Endothelial cell of umbilical vein (primary cell): ENCODE results near the gene NUDT15. TPM values are rescaled to one million over a fixed set of nuclear protein-coding genes. Genes with fewer than 3 reads are reported as not detected.

Source experiments
- BruUV-seq: library from RNA; stranded (reverse); fragments of 400-500 nt; replicated peaks from 2 replicates; lab custom pipeline; 2021; lab: Mats Ljungman, UMichigan
- CTCF ChIA-PET: fragments of 300-600, 350-600 bp; sonication (Branson Sonifier 250); formaldehyde crosslinking; loops from one replicate; lab custom pipeline; 2021; ENCODE audit warnings: antibody characterized with exemption, inconsistent platforms; lab: Charles Lee
- POLR2A ChIA-PET: fragments of 300-600, 350-600 bp; sonication (Branson Sonifier 250); formaldehyde crosslinking; loops from one replicate; lab custom pipeline; 2021; ENCODE audit warnings: antibody characterized with exemption, inconsistent platforms; lab: Charles Lee
- DNase-seq: peaks from one replicate; pipeline ENCODE4 v3.0.0-alpha.2; 2011; ENCODE audit warnings: low read depth, low spot score
- FAIRE-seq: peaks from 2 replicates; lab custom pipeline; 2011; peaks lifted over from hg19 to GRCh38; lab: Jason Lieb, UNC
- H2AFZ ChIP-seq: 2 replicates; pipeline ENCODE4 v1.6.0; 2012; ENCODE audit warnings: low read depth, low read length, control low read depth, inconsistent platforms
- H3K27ac ChIP-seq: 2 replicates; pipeline ENCODE4 v1.5.1; 2011; ENCODE audit warnings: low read depth, mild to moderate bottlenecking, control low read depth, low read length, moderate library complexity; ENCODE audit not compliant: insufficient read depth
- H3K27me3 ChIP-seq, 2 experiments: 2 replicates each; pipeline versions ENCODE4 v1.6.0 to v1.6.1; 2011; ENCODE audit warnings: low read length in 2 of 2, mixed read lengths in 1 of 2; ENCODE audit not compliant: control insufficient read depth in 2 of 2, insufficient read depth in 2 of 2
- H3K36me3 ChIP-seq, 2 experiments: 2 replicates in 1 of 2; 3 replicates in 1 of 2; pipeline ENCODE4 v1.5.1; 2011; ENCODE audit warnings: low read length in 2 of 2, mild to moderate bottlenecking in 1 of 2, moderate library complexity in 1 of 2; ENCODE audit not compliant: control insufficient read depth in 2 of 2, insufficient read depth in 2 of 2; ENCODE audit errors: extremely low read depth in 1 of 2
- H3K4me1 ChIP-seq: 3 replicates; pipeline ENCODE4 v1.5.1; 2011; ENCODE audit warnings: mild to moderate bottlenecking, low read length; ENCODE audit not compliant: control insufficient read depth, insufficient read depth; ENCODE audit errors: extremely low read depth
- H3K4me2 ChIP-seq: 2 replicates; pipeline ENCODE4 v1.6.1; 2011; ENCODE audit warnings: low read length, control low read depth, mixed read lengths; ENCODE audit not compliant: insufficient read depth
- H3K4me3 ChIP-seq, 3 experiments: fragments of 200-600 bp in 1 of 3; sonication (generic), shearing (Covaris generic) in 1 of 3; replicated peaks in 1 of 3; 2 replicates each; pipeline ENCODE4 v1.5.1; 2011 to 2016; ENCODE audit warnings: control low read depth in 3 of 3, low read length in 3 of 3, mild to moderate bottlenecking in 2 of 3, inconsistent platforms in 1 of 3, low read depth in 1 of 3, moderate library complexity in 1 of 3; ENCODE audit not compliant: insufficient read depth in 1 of 3
- H3K79me2 ChIP-seq: 2 replicates; pipeline ENCODE4 v1.6.0; 2012; ENCODE audit warnings: low read length, inconsistent platforms; ENCODE audit not compliant: control insufficient read depth, insufficient read depth
- H3K9ac ChIP-seq: replicated peaks from 2 replicates; pipeline ENCODE3; 2011; ENCODE audit warnings: low read length, control low read depth; ENCODE audit not compliant: insufficient read depth; ENCODE audit errors: extremely low read depth
- H3K9me1 ChIP-seq: replicated peaks from 3 replicates; pipeline ENCODE4 v1.6.0; 2011; ENCODE audit warnings: mild to moderate bottlenecking, low read length; ENCODE audit not compliant: control insufficient read depth, insufficient read depth; ENCODE audit errors: extremely low read depth
- H3K9me3 ChIP-seq: replicated peaks from 2 replicates; pipeline ENCODE4 v1.5.1; 2012; ENCODE audit warnings: low read length, inconsistent platforms; ENCODE audit not compliant: control insufficient read depth, insufficient read depth
- H4K20me1 ChIP-seq: replicated peaks from 2 replicates; pipeline ENCODE3; 2011; ENCODE audit warnings: mild to moderate bottlenecking, low read length; ENCODE audit not compliant: control insufficient read depth, insufficient read depth; ENCODE audit errors: extremely low read depth
- CTCF ChIP-seq, 2 donors: IDR thresholded peaks; 1 replicate in 1 of 2; 2 replicates in 1 of 2; pipeline ENCODE4 v1.5.1; 2011; ENCODE audit warnings: low read length in 2 of 2, mild to moderate bottlenecking in 2 of 2, moderate library complexity in 2 of 2, control low read depth in 1 of 2, inconsistent platforms in 1 of 2, low read depth in 1 of 2; ENCODE audit not compliant: insufficient read depth in 1 of 2; ENCODE audit errors: extremely low read depth in 1 of 2
- EZH2 ChIP-seq: IDR thresholded peaks from 2 replicates; pipeline ENCODE4 v1.6.1; 2012; ENCODE audit warnings: borderline replicate concordance, low read depth, mild to moderate bottlenecking, moderate library complexity, low read length, inconsistent platforms; ENCODE audit not compliant: severe bottlenecking
- FOS ChIP-seq: IDR thresholded peaks from 2 replicates; pipeline ENCODE4 v1.6.1; 2011; ENCODE audit warnings: mild to moderate bottlenecking, low read length, moderate library complexity, borderline replicate concordance; ENCODE audit not compliant: insufficient read depth
- GATA2 ChIP-seq: IDR thresholded peaks from 2 replicates; pipeline ENCODE4 v1.7.0; 2011; ENCODE audit warnings: low read depth, mild to moderate bottlenecking, moderate library complexity, mixed read lengths, low read length; ENCODE audit not compliant: insufficient read length, insufficient read depth
- JUN ChIP-seq: IDR thresholded peaks from 2 replicates; pipeline ENCODE4 v1.6.1; 2011; ENCODE audit warnings: borderline replicate concordance, low read depth; ENCODE audit not compliant: insufficient read length, insufficient read depth
- MAX ChIP-seq: IDR thresholded peaks from 2 replicates; pipeline ENCODE4 v1.6.1; 2011; ENCODE audit not compliant: insufficient read depth, insufficient read length
- MYC ChIP-seq: IDR thresholded peaks from one replicate; pipeline ENCODE4 v1.6.1; 2011; ENCODE audit warnings: mild to moderate bottlenecking, low read depth, low read length
- POLR2A ChIP-seq: IDR thresholded peaks from 2 replicates; pipeline ENCODE4 v1.6.1; 2012; ENCODE audit warnings: low read depth, mild to moderate bottlenecking, control low read depth, low read length
- POLR2AphosphoS5 ChIP-seq: IDR thresholded peaks from 2 replicates; pipeline ENCODE4 v1.6.1; 2012; ENCODE audit warnings: low read depth, mild to moderate bottlenecking, control low read depth, low read length, moderate library complexity; ENCODE audit not compliant: insufficient read depth
- dilution Hi-C: fragments of 300-500 bp; cut with MboI; formaldehyde crosslinking; loops from one replicate; pipeline ENCODE4 v1.15.0; 2019; ENCODE audit warnings: low sequenced_read_pairs; ENCODE audit not compliant: extremely low pct_ligation_motif_present
- intact Hi-C: fragments of 100-400 bp; cut with micrococcal nuclease; formaldehyde crosslinking; loops from one replicate; pipeline ENCODE4 v1.10.0; 2022
- polyA plus RNA-seq, 4 experiments: library from polyadenylated mRNA; depleted of rRNA in 3 of 4; stranded (reverse) in 3 of 4; unstranded in 1 of 4; fragments of >200 nt; gene quantifications; 2 replicates each; pipeline versions ENCODE4 v1.2.1 to v1.2.3, GENCODE V29; 2011 to 2012; ENCODE audit warnings: missing spikeins in 1 of 4
- total RNA-seq: library from RNA; stranded (reverse); gene quantifications from 2 replicates; pipeline ENCODE4 v1.2.3, GENCODE V29; 2021

NUDT15 gene
- total and polyA plus RNA-seq, 2 donors (not counting 3 experiments of a cell fraction or from before 2014, with no cell fraction given), result 13.3 to 21.6 TPM

GRCh38 chr13:48068952-48069351 lies 31.4 kb downstream of the NUDT15 start:
- peaks cover 5% of the 10 kb centered on the region for H3K9me3 ChIP-seq
- POLR2A ChIA-PET, result no interaction called here

More at GRCh38 chr13:48068952-48069351, 31.4 kb downstream of the NUDT15 start:
- H2AFZ ChIP-seq, result no peak overlapping the region
- FAIRE-seq, result no peak
- no TSS peak for BruUV-seq
- no peak for DNase-seq
- no peaks in the 10 kb centered on the region for H4K20me1 ChIP-seq
- H3K9ac ChIP-seq, result no peak overlapping the region
- no peaks in the 10 kb centered on the region for H3K9me1 ChIP-seq
- no peak for TF ChIP-seq FOS
- no peak for TF ChIP-seq POLR2A
- no peak for TF ChIP-seq POLR2AphosphoS5
- no peak for TF ChIP-seq EZH2
- no peak for TF ChIP-seq CTCF (IDR thresholded peaks at IDR 0.05; ENCODE audit: extremely low read depth in 1 of 2, insufficient read depth in 1 of 2, low read depth in 1 of 2, low read length in 2 of 2)
- no peak for TF ChIP-seq GATA2
- TF ChIP-seq JUN, result no peak
- TF ChIP-seq MYC, result no peak
- no peak for TF ChIP-seq MAX
- intact Hi-C loops, result no loop called here
- no peaks in the 10 kb centered on the region for H3K4me1 ChIP-seq
- CTCF ChIA-PET, result no interaction called here
- H3K27ac ChIP-seq, result no peak overlapping the region
- no peaks in the 10 kb centered on the region for H3K79me2 ChIP-seq
- H3K4me2 ChIP-seq, result no peak overlapping the region
- peaks cover 14 to 19% of the 10 kb centered on the region in 2 experiments for H3K36me3 ChIP-seq
- dilution Hi-C loops, result no loop called here
- no peak overlapping the region for H3K4me3 ChIP-seq
- no peaks in the 10 kb centered on the region for H3K27me3 ChIP-seq
